Heart right ventricle (tissue), 16 donors: ENCODE results near the gene TTC34. TPM values are rescaled to one million over a fixed set of nuclear protein-coding genes. Genes with fewer than 3 reads are reported as not detected.

Experiments
- ATAC-seq, 8 donors: fragments of 200-7000 bp; cut with Tn5 transposase; one replicate each; pipeline ENCODE4 v1.9.1; 2020; ENCODE audit warnings: mild to moderate bottlenecking in 8 of 8, moderate library complexity in 8 of 8, moderate number of reproducible peaks in 1 of 8
- DNase-seq, 2 donors: peaks; one replicate each; pipeline ENCODE4 v3.0.0-alpha.2; 2020
- H3K27ac ChIP-seq, 10 donors: fragments of 200-600 bp; sonication (generic) in 2 of 10; one replicate each; pipeline versions ENCODE4 v1.5.0 to v1.8.0; 2020 to 2022; ENCODE audit warnings: mild to moderate bottlenecking in 3 of 10
- H3K27me3 ChIP-seq, 7 donors: fragments of 200-600 bp; one replicate each; pipeline ENCODE4 v1.8.0; 2021 to 2022; ENCODE audit warnings: mild to moderate bottlenecking in 2 of 7
- H3K36me3 ChIP-seq, 9 donors: fragments of 200-600 bp; sonication (generic) in 1 of 9; one replicate each; pipeline versions ENCODE4 v1.5.0 to v1.8.0; 2020 to 2022; ENCODE audit warnings: mild to moderate bottlenecking in 2 of 9
- H3K4me1 ChIP-seq, 9 donors: fragments of 200-600 bp; sonication (generic) in 1 of 9; one replicate each; pipeline versions ENCODE4 v1.5.0 to v1.8.0; 2020 to 2022; ENCODE audit warnings: mild to moderate bottlenecking in 4 of 9
- H3K4me3 ChIP-seq, 10 donors: fragments of 200-600 bp; sonication (generic) in 2 of 10; one replicate each; pipeline versions ENCODE4 v1.5.0 to v1.8.0; 2020 to 2022; ENCODE audit warnings: mild to moderate bottlenecking in 7 of 10, moderate library complexity in 2 of 10
- H3K9me3 ChIP-seq, 11 donors: fragments of 200-600 bp in 10 of 11; sonication (generic) in 2 of 11; one replicate each; pipeline versions ENCODE4 v1.5.0 to v1.8.0; 2013 to 2022; ENCODE audit warnings: mild to moderate bottlenecking in 2 of 11, control low read depth in 1 of 11, moderate library complexity in 1 of 11
- WGBS, 2 donors: extraction: QIAGEN DNeasy Blood & Tissue Kit; methylation state at CpG; one replicate each; pipeline ENCODE4 v1.1.7; 2013; ENCODE audit warnings: inconsistent platforms in 1 of 2; 5-methylcytosine and 5-hydroxymethylcytosine counted together
- intact Hi-C, 10 donors: fragments of 100-400 bp; cut with DNase I; formaldehyde crosslinking; loops; one replicate each; pipeline versions ENCODE4 v1.11.1 to v1.14.2; 2022
- polyA plus RNA-seq, 2 donors: library from polyadenylated mRNA; stranded (reverse); fragments of 200-250 nt; gene quantifications; one replicate each; pipeline ENCODE4 v1.2.3, GENCODE V29; 2013
- total RNA-seq, 10 donors: library from RNA; stranded (reverse); fragmentation: NEBNext Ultra II Directional in 3 of 10; extraction: Animal tissue kit (Norgen Biotek cat#: 25700) in 3 of 10; gene quantifications; one replicate each; pipeline versions ENCODE4 v1.2.1 to v1.2.4, GENCODE V29; 2021 to 2023
- TF ChIP-seq, protein P1 (sequence below), 9 donors: fragments of 200-600 bp; sonication (generic) in 2 of 9; IDR thresholded peaks; one replicate each; pipeline versions ENCODE4 v1.5.0 to v1.8.0; 2021 to 2022; ENCODE audit warnings: antibody characterized with exemption in 9 of 9, mild to moderate bottlenecking in 5 of 9, moderate library complexity in 1 of 9
- donor health status: Arrhythmogenic right ventricular cardiomyopathy.
- donor health status: ischemic (EF 13 %, LVEDD 7.1; RV severe dilation, severe dysfunction).
- donor health status: healthy with polysubstance abuse.
- donor health status: DM: no; HTN: yes; CAD: no.
- donor health status: DM: no; HTN: no; CAD: no.
- donor health status: ischemic (EF 25% LVEDD 6.9; RV normal size, moderate dysfunction).
- donor health status: ischemic (EF 25% LVEDD 5.7; RV mildly dilated, moderate dysfunction).
- donor health status: healthy.
- donor health status: DM: yes; HTN: yes; CAD: no.
- donor health status: Ischemic cardiomyopathy.
- donor health status: ischemic (EF 35%, LVEDD 5.7; RV mildly dilated, moderate dysfunction).
- donor health status: nonischemic (EF 11% LVEDD 7.7; RV severe dilation, severe dysfunction).
- donor health status: DM: yes; HTN: yes; CAD: no.
- donor health status: PGD.
- donor health status: ischemic (EF 29% LVEDD 5.4; RV normal size, mild dysfunction).
- donor health status: nonischemic (EF 23%, LVEDD 6.1; RV moderate dilation, normal function).

Gene TTC34
- total and polyA plus RNA-seq, 12 donors, result 0.03 to 0.74 (median 0.42) TPM

DNA sequence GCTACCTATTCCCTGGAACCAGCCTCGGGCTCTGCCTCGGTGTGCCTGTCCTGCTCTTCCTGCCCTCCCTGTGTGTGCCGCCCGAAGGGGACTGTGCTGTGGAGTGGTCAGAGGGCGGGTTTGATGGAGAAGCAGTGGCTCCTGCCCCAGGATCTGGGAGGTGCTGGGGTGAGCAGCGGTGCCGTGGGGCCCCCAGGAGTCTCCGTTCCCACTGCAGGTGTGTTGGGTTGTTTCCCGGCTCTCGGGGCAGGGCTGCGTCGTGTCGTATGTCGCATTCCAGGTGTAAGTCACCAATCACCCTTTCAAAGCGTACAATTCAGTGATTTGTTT is 32.6 kb upstream of the TTC34 start:
- intact Hi-C loops, result no loop called here
- no peaks in the 10 kb centered on the region for H3K9me3 ChIP-seq
- H3K27me3 ChIP-seq, result peaks cover 0 to 31% (median 14%) of the 10 kb centered on the region in 7 donors
- no peaks in the 10 kb centered on the region for H3K36me3 ChIP-seq
- ATAC-seq, result no peak
- DNase-seq, result no peak
- no peak overlapping the region for H3K4me3 ChIP-seq
- WGBS, 2 donors, result 76 to 77% methylated on average over 15 of the region's 15 CpGs
- no peaks in the 10 kb centered on the region for H3K4me1 ChIP-seq
- TF ChIP-seq, protein P1, sequence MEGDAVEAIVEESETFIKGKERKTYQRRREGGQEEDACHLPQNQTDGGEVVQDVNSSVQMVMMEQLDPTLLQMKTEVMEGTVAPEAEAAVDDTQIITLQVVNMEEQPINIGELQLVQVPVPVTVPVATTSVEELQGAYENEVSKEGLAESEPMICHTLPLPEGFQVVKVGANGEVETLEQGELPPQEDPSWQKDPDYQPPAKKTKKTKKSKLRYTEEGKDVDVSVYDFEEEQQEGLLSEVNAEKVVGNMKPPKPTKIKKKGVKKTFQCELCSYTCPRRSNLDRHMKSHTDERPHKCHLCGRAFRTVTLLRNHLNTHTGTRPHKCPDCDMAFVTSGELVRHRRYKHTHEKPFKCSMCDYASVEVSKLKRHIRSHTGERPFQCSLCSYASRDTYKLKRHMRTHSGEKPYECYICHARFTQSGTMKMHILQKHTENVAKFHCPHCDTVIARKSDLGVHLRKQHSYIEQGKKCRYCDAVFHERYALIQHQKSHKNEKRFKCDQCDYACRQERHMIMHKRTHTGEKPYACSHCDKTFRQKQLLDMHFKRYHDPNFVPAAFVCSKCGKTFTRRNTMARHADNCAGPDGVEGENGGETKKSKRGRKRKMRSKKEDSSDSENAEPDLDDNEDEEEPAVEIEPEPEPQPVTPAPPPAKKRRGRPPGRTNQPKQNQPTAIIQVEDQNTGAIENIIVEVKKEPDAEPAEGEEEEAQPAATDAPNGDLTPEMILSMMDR (IDR thresholded peaks at IDR 0.05), result no peak
- H3K27ac ChIP-seq, result no peak overlapping the region

- ATAC-seq (no peak), DNase-seq (no peak)
- Histone ChIP-seq H3K27me3 (peaks cover 0 to 31% (median 11%) of the 10 kb centered on the region in 7 donors), H3K4me3 (no peak overlapping the region), H3K27ac (no peak overlapping the region), H3K36me3 (no peaks in the 10 kb centered on the region), H3K4me1 (no peaks in the 10 kb centered on the region), H3K9me3 (peaks cover 0 to 4% (median 0%) of the 10 kb centered on the region in 11 donors)
- TF ChIP-seq, protein P1 (IDR thresholded peaks at IDR 0.05), result no peak
- WGBS, 2 donors, result 75 to 84% methylated on average over 20 of the region's 20 CpGs
- intact Hi-C loops, result no loop called here
These were observed 32.1 kb upstream of the TTC34 start for GRCh38 chr1:2833454-2834145.

DNA sequence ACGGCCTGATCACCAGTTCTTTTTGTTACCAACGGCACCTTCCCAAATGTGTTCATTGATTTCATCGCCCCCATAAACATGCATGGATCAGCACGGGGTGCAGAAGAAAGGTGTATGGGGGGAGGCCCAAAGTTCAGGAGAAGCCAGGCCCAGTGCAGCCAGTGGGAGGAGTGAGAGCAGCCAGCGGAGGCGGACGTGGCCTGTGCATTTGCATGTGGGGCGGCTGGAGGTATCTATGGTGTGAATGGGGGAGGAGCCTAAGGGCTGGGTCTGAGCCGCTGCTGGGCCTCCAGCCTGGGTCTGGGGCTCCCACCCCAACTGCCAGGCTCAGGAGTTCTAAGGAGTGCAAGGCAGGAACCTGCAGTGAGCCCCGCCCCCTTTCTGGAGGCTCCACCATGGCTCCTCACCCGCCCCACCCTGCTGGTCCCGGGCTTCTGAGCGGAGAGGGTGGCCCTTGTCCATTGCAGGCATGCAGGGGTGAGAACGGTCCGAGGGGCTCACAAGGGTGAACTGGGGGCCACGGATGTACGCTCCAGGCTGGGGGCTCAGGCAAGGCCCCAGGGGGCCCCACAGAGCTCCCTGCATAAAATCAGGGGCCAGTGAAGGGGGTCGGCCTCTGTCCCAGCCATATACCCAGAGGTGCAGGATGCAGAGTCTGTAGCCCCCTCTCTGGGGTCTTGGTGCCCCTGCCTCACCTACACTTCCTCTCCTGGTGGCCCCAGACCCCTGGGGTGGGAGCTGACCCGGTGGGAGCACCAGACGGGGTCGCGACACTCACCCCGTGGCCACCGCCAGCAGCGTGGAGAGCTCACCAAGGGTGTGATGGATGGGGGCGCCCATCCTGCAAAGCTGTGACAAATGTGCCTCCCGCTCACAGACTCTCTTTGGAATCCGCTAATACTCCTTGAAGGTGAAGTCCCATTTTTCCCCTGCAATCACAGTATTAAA is 31.3 kb upstream of the TTC34 start:
- TF ChIP-seq, protein P1 (IDR thresholded peaks at IDR 0.05), result no peak
- ATAC-seq, result no peak
- intact Hi-C loops, result no loop called here
- Histone ChIP-seq H3K27ac (no peak overlapping the region), H3K9me3 (peaks cover 0 to 12% (median 0%) of the 10 kb centered on the region in 11 donors), H3K36me3 (no peaks in the 10 kb centered on the region), H3K4me1 (no peaks in the 10 kb centered on the region), H3K27me3 (peaks cover 0 to 31% (median 11%) of the 10 kb centered on the region in 7 donors), H3K4me3 (no peak overlapping the region)
- DNase-seq, result no peak
- 76 to 81% methylated on average over 27 to 28 of the region's 28 CpGs for WGBS, 2 donors

DNA sequence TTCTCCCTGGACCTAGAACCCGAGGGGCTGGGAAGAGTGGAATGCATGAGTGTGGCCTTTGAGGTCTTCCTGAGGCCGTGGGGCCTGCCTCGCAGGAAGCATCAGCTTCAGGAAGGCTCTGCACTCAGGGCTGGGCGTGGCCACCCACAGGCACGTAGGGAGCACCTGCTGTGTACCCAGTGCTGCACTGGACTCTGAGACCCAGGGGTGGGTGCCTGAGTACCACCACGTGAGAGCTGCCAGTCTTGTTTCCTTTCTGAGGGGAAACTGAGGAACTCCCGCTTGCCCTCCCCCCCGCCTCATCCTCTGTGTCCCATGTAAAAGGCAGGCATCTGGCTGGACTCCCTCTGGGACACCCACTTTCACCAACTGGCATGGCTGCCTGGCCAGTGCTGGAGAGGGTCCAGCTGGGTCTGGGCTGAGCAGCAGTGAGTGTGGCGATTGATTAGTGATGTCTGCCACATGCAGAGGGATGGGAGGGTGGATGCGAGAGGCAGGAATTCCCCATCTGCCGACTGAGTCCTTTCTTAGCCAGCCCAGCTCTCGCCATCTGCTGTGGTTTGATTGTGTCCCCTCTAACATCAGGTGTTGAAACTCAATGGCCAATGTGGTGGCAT is 30.2 kb upstream of the TTC34 start:
- ATAC-seq (no peak), DNase-seq (no peak)
- Histone ChIP-seq H3K4me3 (no peak overlapping the region), H3K27ac (no peak overlapping the region), H3K4me1 (no peaks in the 10 kb centered on the region), H3K27me3 (peaks cover 0 to 31% (median 11%) of the 10 kb centered on the region in 7 donors), H3K36me3 (no peaks in the 10 kb centered on the region), H3K9me3 (peaks cover 0 to 23% (median 0%) of the 10 kb centered on the region in 11 donors)
- WGBS, 2 donors, result 77% methylated on average over 12 of the region's 12 CpGs
- TF ChIP-seq, protein P1 (IDR thresholded peaks at IDR 0.05), result no peak
- intact Hi-C loops, result no loop called here
